ENCODE measurements around the gene FAM237B. TPM values are rescaled to one million over a fixed set of nuclear protein-coding genes. Genes with fewer than 3 reads are reported as not detected.
"Not testable (repeated sequence)": the region's sequence is repeated elsewhere in the genome, so short reads cannot be mapped to it uniquely, and the experiment has no call there.

The FAM237B gene
- total RNA-seq (not detected), polyA plus RNA-seq (not detected)

DNA sequence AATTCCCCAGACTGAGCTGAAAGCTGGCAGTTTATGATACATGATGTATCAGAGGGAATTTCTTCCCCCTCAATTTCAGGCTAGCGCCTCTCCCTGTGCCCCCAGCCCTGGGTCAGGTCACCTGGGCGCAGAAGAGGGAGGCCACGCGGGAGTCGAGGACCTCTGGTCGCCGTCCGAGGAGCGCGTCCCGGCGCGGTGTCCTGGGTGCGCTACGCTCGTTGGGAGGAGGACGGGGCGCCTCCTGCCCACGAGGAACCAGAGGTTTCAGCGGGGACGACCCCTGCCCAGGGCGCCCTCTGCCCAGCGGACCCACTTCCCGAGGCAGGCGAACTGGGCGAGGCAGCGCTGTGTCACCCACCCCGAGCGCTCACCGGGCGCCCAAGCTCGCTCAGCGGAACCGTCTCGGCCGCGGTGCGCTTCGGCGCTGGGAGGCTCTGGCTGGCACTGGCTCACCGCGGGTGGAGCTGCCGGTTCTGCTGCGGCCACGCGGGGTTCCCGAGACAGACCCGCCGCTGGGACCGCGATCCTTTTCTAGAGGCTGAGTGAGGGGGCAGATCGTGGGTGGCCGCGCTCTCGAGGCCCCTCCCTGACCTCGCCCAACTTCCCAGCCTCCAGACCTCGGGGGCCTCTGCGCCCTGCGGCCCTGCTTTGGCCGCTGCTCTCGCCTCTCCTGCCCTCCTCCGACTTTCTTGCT, at the start of gene FAM237B:
FAM237B (minus strand) TSS at position 504 of the 694 bp plus-strand sequence. CDS start 1,556 bp downstream, outside the sequence.
- CTCF ChIA-PET (ENCODE audit: partially characterized antibody), result no interaction called here
- Mint-ChIP-seq H3K36me3 (no peaks in the 10 kb centered on the region), H3K27me3 (peaks cover 31 to 38% of the 10 kb centered on the region in 2 donors)

GRCh38 chr7:90351987-90352386, 30.9 kb upstream of the FAM237B start:
- no peak overlapping the region for H3K27ac ChIP-seq (ENCODE audit: low read depth, low read length)
- H3K36me3 Mint-ChIP-seq, result peaks cover 53 to 57% of the 10 kb centered on the region in 2 donors
- peaks cover 38% of the 10 kb centered on the region for H3K4me1 ChIP-seq (ENCODE audit: insufficient read depth, low read length)
- H3K27ac Mint-ChIP-seq, result peak overlapping the region in 1 of 7 donors; percentile 25
- no peak for DNase-seq
- no peaks in the 10 kb centered on the region for H3K27me3 ChIP-seq (ENCODE audit: insufficient read depth, low read length)
- H3K9me3 ChIP-seq (ENCODE audit: control insufficient read depth in 1 of 2, low read length in 2 of 2), result no peaks in the 10 kb centered on the region
- CTCF ChIA-PET (ENCODE audit: partially characterized antibody), result no interaction called here
- peaks cover 0 to 4% (median under 1%) of the 10 kb centered on the region in 8 donors for H3K9me3 Mint-ChIP-seq
- no peaks in the 10 kb centered on the region for H3K27me3 Mint-ChIP-seq
- no peak overlapping the region for H3K4me3 ChIP-seq (ENCODE audit: low read length in 2 of 2)
- intact Hi-C loops (cut with micrococcal nuclease), result no loop called here
- H3K4me1 Mint-ChIP-seq, result peaks cover 28 to 54% (median 41%) of the 10 kb centered on the region in 4 donors
- POLR2A ChIA-PET (ENCODE audit: partially characterized antibody), result no interaction called here
- peaks cover 13% of the 10 kb centered on the region for H3K36me3 ChIP-seq (ENCODE audit: insufficient read depth, low read length)
- H3K4me3 Mint-ChIP-seq, result peak overlapping the region in 1 of 8 donors; percentile 28

More for the DNA sequence above, at the start of gene FAM237B:
- Histone ChIP-seq H3K27ac (ENCODE audit: low read depth, low read length) (no peak within 1 kb of the TSS), H3K27me3 (ENCODE audit: insufficient read depth, low read length) (peaks cover 6% of the 10 kb centered on the region), H3K4me1 (ENCODE audit: insufficient read depth, low read length) (no peaks in the 10 kb centered on the region), H3K9me3 (ENCODE audit: control insufficient read depth in 1 of 2, low read length in 2 of 2) (no peaks in the 10 kb centered on the region), H3K36me3 (ENCODE audit: insufficient read depth, low read length) (no peaks in the 10 kb centered on the region), H3K4me3 (ENCODE audit: low read length in 2 of 2) (no peak within 1 kb of the TSS)
- H3K4me3 Mint-ChIP-seq, result peak within 1 kb of the TSS in 7 of 8 donors; percentile 17 to 67 (median 47)
- peaks cover 0 to 2% (median 0%) of the 10 kb centered on the region in 8 donors for H3K9me3 Mint-ChIP-seq
- intact Hi-C loops (cut with micrococcal nuclease), result no loop called here
- POLR2A ChIA-PET (ENCODE audit: partially characterized antibody), result no interaction called here
- no peak within 1 kb of the TSS for H3K27ac Mint-ChIP-seq
- no peak for DNase-seq
- H3K4me1 Mint-ChIP-seq, result peaks cover 6 to 15% (median 11%) of the 10 kb centered on the region in 4 donors

DNA sequence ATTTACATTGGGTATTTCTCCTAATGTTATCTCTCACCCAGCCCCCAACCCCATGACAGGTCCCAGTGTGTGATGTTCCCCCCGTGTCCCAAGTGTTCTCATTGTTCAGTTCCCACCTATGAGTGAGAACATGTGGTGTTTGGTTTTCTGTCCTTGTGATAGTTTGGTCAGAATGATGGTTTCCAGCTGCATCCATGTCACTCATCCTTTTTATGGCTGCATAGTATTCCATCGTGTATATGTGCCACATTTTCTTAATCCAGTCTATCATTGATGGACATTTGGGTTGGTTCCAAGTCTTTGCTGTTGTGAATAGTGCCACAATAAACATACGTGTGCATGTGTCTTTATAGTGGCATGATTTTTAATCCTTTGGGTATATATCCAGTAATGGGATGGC, 28.9 kb upstream of the FAM237B start:
- H3K4me1 ChIP-seq (ENCODE audit: insufficient read depth, low read length), result peaks cover 47% of the 10 kb centered on the region
- POLR2A ChIA-PET (ENCODE audit: partially characterized antibody); H3K9me3 Mint-ChIP-seq; H3K9me3 ChIP-seq (ENCODE audit: control insufficient read depth in 1 of 2, low read length in 2 of 2); CTCF ChIA-PET (ENCODE audit: partially characterized antibody); H3K27me3 Mint-ChIP-seq; intact Hi-C loops (cut with micrococcal nuclease); DNase-seq; H3K4me3 ChIP-seq (ENCODE audit: low read length in 2 of 2); H3K27me3 ChIP-seq (ENCODE audit: insufficient read depth, low read length); H3K27ac ChIP-seq (ENCODE audit: low read depth, low read length); H3K36me3 ChIP-seq (ENCODE audit: insufficient read depth, low read length): not testable (repeated sequence)
- H3K4me1 Mint-ChIP-seq, result peaks cover 38 to 70% (median 56%) of the 10 kb centered on the region in 4 donors
- peak overlapping the region in 2 of 7 donors; percentile 56 to 76 for H3K27ac Mint-ChIP-seq
- H3K36me3 Mint-ChIP-seq, result peaks cover 39 to 43% of the 10 kb centered on the region in 2 donors
- H3K4me3 Mint-ChIP-seq, result peak overlapping the region in 2 of 8 donors; percentile 3 to 27

- H3K36me3 Mint-ChIP-seq, result peaks cover 34 to 41% of the 10 kb centered on the region in 2 donors
- DNase-seq, result no peak
- H3K27ac Mint-ChIP-seq, result peak overlapping the region in 4 of 7 donors; percentile 3 to 100 (median 59)
- ChIA-PET CTCF (ENCODE audit: partially characterized antibody) (no interaction called here), POLR2A (ENCODE audit: partially characterized antibody) (no interaction called here)
- no peaks in the 10 kb centered on the region for H3K9me3 Mint-ChIP-seq
- intact Hi-C loops (cut with micrococcal nuclease), result loop anchor here (10.0 kb wide), 1 partner anchor 1595 kb away; the partner anchor contains the start of gene AKAP9
- H3K27ac ChIP-seq (ENCODE audit: low read depth, low read length), result no peak overlapping the region
- peaks cover 47% of the 10 kb centered on the region for H3K4me1 ChIP-seq (ENCODE audit: insufficient read depth, low read length)
- peaks cover 38 to 71% (median 57%) of the 10 kb centered on the region in 4 donors for H3K4me1 Mint-ChIP-seq
- no peaks in the 10 kb centered on the region for H3K27me3 ChIP-seq (ENCODE audit: insufficient read depth, low read length)
- peak overlapping the region in 4 of 8 donors; percentile 20 to 98 (median 39) for H3K4me3 Mint-ChIP-seq
- H3K27me3 Mint-ChIP-seq, result peaks cover 0 to 1% of the 10 kb centered on the region in 2 donors
- no peak overlapping the region for H3K4me3 ChIP-seq (ENCODE audit: low read length in 2 of 2)
- H3K36me3 ChIP-seq (ENCODE audit: insufficient read depth, low read length), result no peaks in the 10 kb centered on the region
- no peaks in the 10 kb centered on the region for H3K9me3 ChIP-seq (ENCODE audit: control insufficient read depth in 1 of 2, low read length in 2 of 2)
Measured at GRCh38 chr7:90349305-90349704, 28.2 kb upstream of the FAM237B start.

DNA sequence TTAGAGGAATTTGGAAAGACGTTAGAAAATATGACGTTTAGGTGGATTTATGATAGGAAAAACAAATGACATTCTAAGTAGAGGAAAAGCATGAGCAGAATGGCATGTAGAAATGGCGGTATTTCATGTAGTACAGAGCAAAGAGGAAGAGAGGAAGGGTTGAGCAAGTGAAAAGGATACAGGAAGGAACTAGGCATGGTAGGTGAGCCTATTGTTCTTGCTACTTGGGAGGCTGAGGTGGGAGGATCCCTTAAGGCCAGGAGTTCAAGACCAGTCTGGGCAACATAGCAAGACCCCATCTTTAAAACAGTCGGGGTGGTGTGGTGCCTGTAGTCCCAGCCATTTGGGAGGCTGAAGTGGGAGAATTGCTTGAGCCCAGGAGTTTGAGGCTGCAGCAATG, 26.7 kb upstream of the FAM237B start:
- Histone ChIP-seq H3K27me3 (ENCODE audit: insufficient read depth, low read length) (no peaks in the 10 kb centered on the region), H3K27ac (ENCODE audit: low read depth, low read length) (no peak overlapping the region), H3K9me3 (ENCODE audit: control insufficient read depth in 1 of 2, low read length in 2 of 2) (no peaks in the 10 kb centered on the region), H3K4me3 (ENCODE audit: low read length in 2 of 2) (peak overlapping the region in 1 of 2 donors; percentile 92), H3K36me3 (ENCODE audit: insufficient read depth, low read length) (no peaks in the 10 kb centered on the region), H3K4me1 (ENCODE audit: insufficient read depth, low read length) (peaks cover 47% of the 10 kb centered on the region)
- Mint-ChIP-seq H3K4me1 (peaks cover 36 to 66% (median 54%) of the 10 kb centered on the region in 4 donors), H3K9me3 (no peaks in the 10 kb centered on the region), H3K36me3 (peaks cover 22 to 30% of the 10 kb centered on the region in 2 donors), H3K27ac (peak overlapping the region; percentile 59 to 100 (median 99)), H3K4me3 (peak overlapping the region; percentile 38 to 99 (median 98)), H3K27me3 (peaks cover 0 to 1% of the 10 kb centered on the region in 2 donors)
- POLR2A ChIA-PET (ENCODE audit: partially characterized antibody), result no interaction called here
- CTCF ChIA-PET (ENCODE audit: partially characterized antibody), result no interaction called here
- no peak for DNase-seq
- intact Hi-C loops (cut with micrococcal nuclease), result loop anchor here (10.0 kb wide), 1 partner anchor 1597 kb away; the partner anchor contains the start of gene AKAP9

DNA sequence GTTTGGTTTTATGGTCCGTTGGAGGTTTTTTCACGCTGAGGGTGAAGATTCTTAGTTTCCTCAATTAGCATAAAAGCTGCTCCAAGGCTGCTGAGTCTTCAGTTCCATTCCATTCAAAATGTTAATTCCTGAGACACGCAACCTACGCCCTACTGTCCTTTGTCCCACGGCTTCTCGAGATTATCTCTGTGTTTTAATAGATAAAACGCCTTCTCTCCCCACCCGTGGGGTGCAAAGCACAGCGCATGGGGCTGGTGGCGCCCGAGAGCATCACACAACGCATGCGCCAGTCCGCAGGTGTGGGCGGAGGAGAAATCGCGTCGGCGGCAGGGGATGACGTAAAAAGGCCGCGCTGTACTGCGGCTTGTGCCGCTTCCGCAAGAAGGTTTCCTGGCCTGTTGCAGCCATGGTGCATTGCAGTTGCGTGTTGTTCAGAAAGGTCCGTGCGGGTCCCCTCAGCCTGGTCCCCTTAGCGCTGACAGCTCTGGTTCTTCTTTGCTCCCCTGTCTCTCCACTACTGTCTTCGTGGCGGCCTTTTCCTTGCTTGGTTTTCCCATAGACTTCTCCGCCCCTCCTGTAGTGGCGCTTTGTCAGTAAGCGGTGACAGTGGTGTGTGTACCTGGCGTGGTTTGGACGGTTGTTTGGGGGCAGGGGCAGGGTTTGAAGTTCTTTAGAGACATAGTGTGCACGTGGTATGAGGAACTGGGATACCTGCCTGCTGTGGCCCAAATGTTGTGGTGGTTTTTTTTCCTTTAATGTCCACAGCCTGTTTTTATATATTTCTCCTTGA, 25.4 kb upstream of the FAM237B start, which contains the start of gene GTPBP10:
GTPBP10 (plus strand) TSS at position 381 of the 790 bp plus-strand sequence; CDS start at position 407, 26 bp downstream.
- peak within 1 kb of the TSS; percentile 92 to 99 (median 98) for H3K4me3 Mint-ChIP-seq
- DNase-seq, result peak; percentile 92 to 95 (median 94)
- peak within 1 kb of the TSS; percentile 87 for H3K27ac ChIP-seq (ENCODE audit: low read depth, low read length)
- H3K4me1 Mint-ChIP-seq, result peaks cover 30 to 54% (median 44%) of the 10 kb centered on the region in 4 donors
- H3K4me1 ChIP-seq (ENCODE audit: insufficient read depth, low read length), result peaks cover 38% of the 10 kb centered on the region
- H3K4me3 ChIP-seq (ENCODE audit: low read length in 2 of 2), result peak within 1 kb of the TSS; percentile 71 to 92
- peak within 1 kb of the TSS; percentile 98 to 100 (median 99) for H3K27ac Mint-ChIP-seq
- ChIA-PET POLR2A (ENCODE audit: partially characterized antibody) (interaction anchor here (0.7 to 2.0 kb wide), 5 partner anchors 13 to 100 kb away, joined by 3 to 11 read pairs (median 3); partner anchors contain the start of gene CLDN12), CTCF (ENCODE audit: partially characterized antibody) (interaction anchor here (0.8 to 1.7 kb wide), 13 partner anchors 8 to 192 kb away, joined by 3 to 9 read pairs (median 3); partner anchors contain the start of genes CLDN12 and STEAP1)
- intact Hi-C loops (cut with micrococcal nuclease), result loop anchor here (1.0 to 10.0 kb wide), 3 partner anchors 57 to 1598 kb away; partner anchors contain the start of genes AKAP9, CFAP69 and CLDN12
- H3K27me3 ChIP-seq (ENCODE audit: insufficient read depth, low read length), result no peaks in the 10 kb centered on the region
- H3K36me3 ChIP-seq (ENCODE audit: insufficient read depth, low read length), result no peaks in the 10 kb centered on the region
- peaks cover 0 to 1% of the 10 kb centered on the region in 2 donors for H3K27me3 Mint-ChIP-seq
- no peaks in the 10 kb centered on the region for H3K9me3 ChIP-seq (ENCODE audit: control insufficient read depth in 1 of 2, low read length in 2 of 2)
- H3K9me3 Mint-ChIP-seq, result no peaks in the 10 kb centered on the region
- H3K36me3 Mint-ChIP-seq, result peaks cover 17 to 24% of the 10 kb centered on the region in 2 donors

Data from CD4-positive, alpha-beta memory T cell (primary cell).